NAMALWA (cell line): Measurements from ENCODE around the gene PCDHB12.
"Not testable (repeated sequence)": the region's sequence is repeated elsewhere in the genome, so short reads cannot be mapped to it uniquely, and the experiment has no call there.

Source experiments
- DNase-seq: peaks from one replicate; pipeline ENCODE4 v3.0.0-alpha.2; 2015; ENCODE audit warnings: low spot score

Gene PCDHB12

DNA sequence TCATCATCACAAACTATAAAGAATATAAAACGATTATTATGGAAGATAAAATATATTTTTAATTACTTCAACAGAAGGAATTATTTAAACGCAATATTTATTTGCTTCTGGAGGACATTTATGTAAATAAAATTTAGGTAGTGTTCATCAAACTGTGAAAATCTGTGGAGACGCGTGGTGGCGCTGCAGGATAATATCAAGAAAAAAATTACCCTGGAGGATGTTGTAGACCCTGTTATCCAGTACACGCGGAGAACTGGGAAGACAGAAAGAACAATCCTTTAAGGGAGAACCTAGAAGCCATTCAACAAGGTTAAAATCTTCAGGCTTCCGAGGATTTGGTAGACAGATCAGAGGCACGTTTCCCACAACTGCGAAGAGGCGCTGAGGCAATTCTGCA is at the start of gene PCDHB12:
Gene PCDHB12 (plus strand): TSS at position 242 of the 400 bp plus-strand sequence. CDS start 189 bp downstream, outside the sequence.
- DNase-seq, result peak; percentile 49

GRCh38 chr5:141172381-141173204 is 35.9 kb upstream of the PCDHB12 start, which contains the start of gene PCDHB7:
Gene PCDHB7, plus strand, starts transcription at chr5:141172644. Its CDS starts 192 bp downstream, at chr5:141172836.
- DNase-seq, result peak; percentile 56

DNA sequence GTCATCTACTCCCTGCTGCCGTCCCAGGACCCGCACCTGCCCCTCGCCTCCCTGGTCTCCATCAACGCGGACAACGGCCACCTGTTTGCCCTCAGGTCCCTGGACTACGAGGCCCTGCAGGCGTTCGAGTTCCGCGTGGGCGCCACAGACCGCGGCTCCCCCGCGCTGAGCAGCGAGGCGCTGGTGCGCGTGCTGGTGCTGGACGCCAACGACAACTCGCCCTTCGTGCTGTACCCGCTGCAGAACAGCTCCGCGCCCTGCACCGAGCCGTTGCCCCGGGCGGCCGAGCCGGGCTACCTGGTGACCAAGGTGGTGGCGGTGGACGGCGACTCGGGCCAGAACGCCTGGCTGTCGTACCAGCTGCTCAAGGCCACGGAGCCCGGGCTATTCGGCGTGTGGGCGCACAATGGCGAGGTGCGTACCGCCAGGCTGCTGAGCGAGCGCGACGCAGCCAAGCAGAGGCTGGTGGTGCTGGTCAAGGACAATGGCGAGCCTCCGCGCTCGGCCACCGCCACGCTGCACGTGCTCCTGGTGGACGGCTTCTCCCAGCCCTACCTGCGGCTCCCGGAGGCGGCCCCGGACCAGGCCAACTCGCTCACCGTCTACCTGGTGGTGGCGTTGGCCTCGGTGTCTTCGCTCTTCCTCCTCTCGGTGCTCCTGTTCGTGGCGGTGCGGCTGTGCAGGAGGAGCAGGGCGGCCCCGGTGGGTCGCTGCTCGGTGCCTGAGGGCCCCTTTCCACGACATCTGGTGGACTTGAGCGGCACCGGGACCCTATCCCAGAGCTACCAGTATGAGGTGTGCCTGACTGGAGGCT is 34.0 kb upstream of the PCDHB12 start:
- DNase-seq, result not testable (repeated sequence)

DNA sequence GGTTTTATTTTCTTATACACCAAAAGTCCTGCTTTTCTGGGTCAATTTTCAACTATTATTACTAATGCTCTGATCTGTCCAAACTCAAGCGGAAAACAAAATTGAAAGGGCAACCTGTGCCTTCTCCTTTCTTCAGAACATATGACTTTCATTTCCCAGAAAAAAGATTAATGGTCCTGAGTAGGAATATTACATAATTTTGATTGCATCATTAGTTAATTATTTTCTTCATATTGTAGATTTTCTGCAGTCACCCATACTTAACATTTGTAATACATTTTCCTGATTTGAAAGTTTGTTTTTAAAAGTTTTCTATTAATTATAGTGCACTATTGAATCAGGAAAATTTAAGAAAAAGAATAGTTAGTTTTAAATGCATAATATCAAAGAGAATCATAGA is 32.6 kb upstream of the PCDHB12 start:
- DNase-seq, result no peak

DNA sequence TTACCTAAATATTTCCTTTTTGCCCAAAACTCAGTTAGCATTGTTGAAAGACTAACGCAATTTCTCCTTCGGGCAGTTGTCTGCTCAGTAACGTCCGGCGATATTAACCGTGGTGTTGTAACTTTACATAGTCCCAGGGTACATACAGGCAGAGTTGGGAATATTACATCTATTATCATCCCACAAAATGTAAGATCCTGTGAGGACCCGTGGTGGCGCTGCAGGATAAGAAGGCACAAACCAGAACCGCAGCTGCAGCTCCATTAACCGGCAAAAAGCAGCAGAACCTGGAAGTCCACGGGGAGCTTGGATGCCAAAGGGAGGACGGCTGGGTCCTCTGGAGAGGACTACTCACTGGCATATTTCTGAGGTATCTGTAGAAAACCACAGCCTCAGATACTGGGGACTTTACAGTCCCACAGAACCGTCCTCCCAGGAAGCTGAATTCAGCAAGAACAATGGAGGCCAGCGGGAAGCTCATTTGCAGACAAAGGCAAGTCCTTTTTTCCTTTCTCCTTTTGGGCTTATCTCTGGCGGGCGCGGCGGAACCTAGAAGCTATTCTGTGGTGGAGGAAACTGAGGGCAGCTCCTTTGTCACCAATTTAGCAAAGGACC is 30.8 kb upstream of the PCDHB12 start, which contains the start of gene PCDHB8:
Gene PCDHB8 (plus strand): TSS at position 214 of the 615 bp plus-strand sequence. CDS start 245 bp downstream, at position 459.
- not testable (repeated sequence) for DNase-seq

- DNase-seq, result not testable (repeated sequence)
Measured at GRCh38 chr5:141179371-141179770, 29.1 kb upstream of the PCDHB12 start.

GRCh38 chr5:141179876-141180275 is 28.6 kb upstream of the PCDHB12 start:
- not testable (repeated sequence) for DNase-seq

GRCh38 chr5:141180313-141180712 is 28.2 kb upstream of the PCDHB12 start:
- DNase-seq, result no peak

- DNase-seq, result peak; percentile 45
Measured at GRCh38 chr5:141182248-141182647, 26.3 kb upstream of the PCDHB12 start, which contains the start of gene PCDHB16. Gene PCDHB16, plus strand, starts transcription at chr5:141182387. Its CDS starts 173 bp downstream, at chr5:141182560.

DNA sequence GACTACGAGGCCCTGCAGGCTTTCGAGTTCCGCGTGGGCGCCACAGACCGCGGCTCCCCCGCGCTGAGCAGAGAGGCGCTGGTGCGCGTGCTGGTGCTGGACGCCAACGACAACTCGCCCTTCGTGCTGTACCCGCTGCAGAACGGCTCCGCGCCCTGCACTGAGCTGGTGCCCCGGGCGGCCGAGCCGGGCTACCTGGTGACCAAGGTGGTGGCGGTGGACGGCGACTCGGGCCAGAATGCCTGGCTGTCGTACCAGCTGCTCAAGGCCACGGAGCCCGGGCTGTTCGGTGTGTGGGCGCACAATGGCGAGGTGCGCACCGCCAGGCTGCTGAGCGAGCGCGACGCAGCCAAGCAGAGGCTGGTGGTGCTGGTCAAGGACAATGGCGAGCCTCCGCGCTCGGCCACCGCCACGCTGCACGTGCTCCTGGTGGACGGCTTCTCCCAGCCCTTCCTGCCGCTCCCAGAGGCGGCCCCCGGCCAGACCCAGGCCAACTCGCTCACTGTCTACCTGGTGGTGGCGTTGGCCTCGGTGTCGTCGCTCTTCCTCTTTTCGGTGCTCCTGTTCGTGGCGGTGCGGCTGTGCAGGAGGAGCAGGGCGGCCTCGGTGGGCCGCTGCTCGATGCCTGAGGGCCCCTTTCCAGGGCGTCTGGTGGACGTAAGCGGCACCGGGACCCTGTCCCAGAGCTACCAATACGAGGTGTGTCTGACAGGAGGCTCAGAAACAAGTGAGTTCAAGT is 24.2 kb upstream of the PCDHB12 start:
- DNase-seq, result not testable (repeated sequence)

GRCh38 chr5:141186897-141187512 is 21.5 kb upstream of the PCDHB12 start, which contains the start of gene PCDHB9:
Gene PCDHB9, plus strand, starts transcription at chr5:141187161. Its CDS starts 158 bp downstream, at chr5:141187319.
- DNase-seq, result peak; percentile 76

DNA sequence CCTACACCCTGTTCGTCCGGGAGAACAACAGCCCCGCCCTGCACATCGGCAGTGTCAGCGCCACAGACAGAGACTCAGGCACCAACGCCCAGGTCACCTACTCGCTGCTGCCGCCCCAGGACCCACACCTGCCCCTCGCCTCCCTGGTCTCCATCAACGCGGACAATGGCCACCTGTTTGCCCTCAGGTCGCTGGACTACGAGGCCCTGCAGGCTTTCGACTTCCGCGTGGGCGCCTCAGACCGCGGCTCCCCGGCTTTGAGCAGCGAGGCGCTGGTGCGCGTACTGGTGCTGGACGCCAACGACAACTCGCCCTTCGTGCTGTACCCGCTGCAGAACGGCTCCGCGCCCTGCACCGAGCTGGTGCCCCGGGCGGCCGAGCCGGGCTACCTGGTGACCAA is 19.8 kb upstream of the PCDHB12 start:
- DNase-seq, result not testable (repeated sequence)

DNA sequence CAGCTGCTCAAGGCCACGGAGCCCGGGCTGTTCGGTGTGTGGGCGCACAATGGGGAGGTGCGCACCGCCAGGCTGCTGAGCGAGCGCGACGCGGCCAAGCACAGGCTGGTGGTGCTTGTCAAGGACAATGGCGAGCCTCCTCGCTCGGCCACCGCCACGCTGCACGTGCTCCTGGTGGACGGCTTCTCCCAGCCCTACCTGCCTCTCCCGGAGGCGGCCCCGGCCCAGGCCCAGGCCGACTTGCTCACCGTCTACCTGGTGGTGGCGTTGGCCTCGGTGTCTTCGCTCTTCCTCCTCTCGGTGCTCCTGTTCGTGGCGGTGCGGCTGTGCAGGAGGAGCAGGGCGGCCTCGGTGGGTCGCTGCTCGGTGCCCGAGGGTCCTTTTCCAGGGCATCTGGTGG is 19.4 kb upstream of the PCDHB12 start:
- DNase-seq, result not testable (repeated sequence)

GRCh38 chr5:141192110-141192725 is 16.3 kb upstream of the PCDHB12 start, which contains the start of gene PCDHB10:
Gene PCDHB10, plus strand, starts transcription at chr5:141192353. Its CDS starts 200 bp downstream, at chr5:141192553.
- DNase-seq, result peak; percentile 68

GRCh38 chr5:141194332-141194731 is 14.2 kb upstream of the PCDHB12 start:
- not testable (repeated sequence) for DNase-seq

- no peak for DNase-seq
Measured at GRCh38 chr5:141196363-141196762, 12.2 kb upstream of the PCDHB12 start.

GRCh38 chr5:141199359-141200235 is 8.9 kb upstream of the PCDHB12 start, which contains the start of gene PCDHB11:
Gene PCDHB11, plus strand, starts transcription at chr5:141199627. Its CDS starts 148 bp downstream, at chr5:141199775.
- peak; percentile 23 for DNase-seq

GRCh38 chr5:141201126-141201525 is 7.4 kb upstream of the PCDHB12 start:
- not testable (repeated sequence) for DNase-seq

GRCh38 chr5:141201646-141202045 is 6.9 kb upstream of the PCDHB12 start:
- not testable (repeated sequence) for DNase-seq
